Measurements from ENCODE around the gene ARHGAP1. TPM values are rescaled to one million over a fixed set of nuclear protein-coding genes. Genes with fewer than 3 reads are reported as not detected.

The ARHGAP1 gene
- total RNA-seq, 1 donor from 2014 or later: 104 TPM

DNA sequence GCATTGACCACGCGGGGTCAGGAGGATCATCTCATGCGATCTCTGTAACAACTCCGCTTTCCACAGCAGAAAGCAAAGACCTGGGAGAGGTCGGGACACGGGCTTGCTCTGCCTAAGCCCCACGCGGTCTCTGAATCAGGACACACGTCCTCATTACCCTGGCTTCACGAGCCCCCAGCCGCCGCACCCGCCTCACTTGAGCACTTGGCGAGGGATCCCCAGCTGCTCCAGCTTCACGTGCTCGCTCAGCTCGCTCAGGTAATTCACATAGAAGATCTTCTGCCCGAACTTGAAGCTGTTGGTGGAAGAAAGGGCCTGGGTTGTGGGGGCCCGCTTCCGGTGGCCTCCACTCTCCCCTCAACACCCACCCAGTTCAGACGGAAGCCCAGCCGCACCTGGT lies 19.6 kb downstream of the ARHGAP1 start:
- H3K36me3 ChIP-seq: peaks cover 55 to 78% of the 10 kb centered on the region in 2 donors
- no peak for DNase-seq (ENCODE audit: low spot score in 2 of 2)
- H3K9me3 ChIP-seq: no peaks in the 10 kb centered on the region
- peaks cover 0 to 21% of the 10 kb centered on the region in 2 donors for H3K4me1 ChIP-seq
- H3K4me3 ChIP-seq: no peak overlapping the region
- H3K27ac ChIP-seq: no peak overlapping the region
- intact Hi-C loops (cut with DNase I): no loop called here
- TF ChIP-seq, protein P1, sequence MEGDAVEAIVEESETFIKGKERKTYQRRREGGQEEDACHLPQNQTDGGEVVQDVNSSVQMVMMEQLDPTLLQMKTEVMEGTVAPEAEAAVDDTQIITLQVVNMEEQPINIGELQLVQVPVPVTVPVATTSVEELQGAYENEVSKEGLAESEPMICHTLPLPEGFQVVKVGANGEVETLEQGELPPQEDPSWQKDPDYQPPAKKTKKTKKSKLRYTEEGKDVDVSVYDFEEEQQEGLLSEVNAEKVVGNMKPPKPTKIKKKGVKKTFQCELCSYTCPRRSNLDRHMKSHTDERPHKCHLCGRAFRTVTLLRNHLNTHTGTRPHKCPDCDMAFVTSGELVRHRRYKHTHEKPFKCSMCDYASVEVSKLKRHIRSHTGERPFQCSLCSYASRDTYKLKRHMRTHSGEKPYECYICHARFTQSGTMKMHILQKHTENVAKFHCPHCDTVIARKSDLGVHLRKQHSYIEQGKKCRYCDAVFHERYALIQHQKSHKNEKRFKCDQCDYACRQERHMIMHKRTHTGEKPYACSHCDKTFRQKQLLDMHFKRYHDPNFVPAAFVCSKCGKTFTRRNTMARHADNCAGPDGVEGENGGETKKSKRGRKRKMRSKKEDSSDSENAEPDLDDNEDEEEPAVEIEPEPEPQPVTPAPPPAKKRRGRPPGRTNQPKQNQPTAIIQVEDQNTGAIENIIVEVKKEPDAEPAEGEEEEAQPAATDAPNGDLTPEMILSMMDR (IDR thresholded peaks at IDR 0.05): no peak
- H3K27me3 ChIP-seq: no peaks in the 10 kb centered on the region

DNA sequence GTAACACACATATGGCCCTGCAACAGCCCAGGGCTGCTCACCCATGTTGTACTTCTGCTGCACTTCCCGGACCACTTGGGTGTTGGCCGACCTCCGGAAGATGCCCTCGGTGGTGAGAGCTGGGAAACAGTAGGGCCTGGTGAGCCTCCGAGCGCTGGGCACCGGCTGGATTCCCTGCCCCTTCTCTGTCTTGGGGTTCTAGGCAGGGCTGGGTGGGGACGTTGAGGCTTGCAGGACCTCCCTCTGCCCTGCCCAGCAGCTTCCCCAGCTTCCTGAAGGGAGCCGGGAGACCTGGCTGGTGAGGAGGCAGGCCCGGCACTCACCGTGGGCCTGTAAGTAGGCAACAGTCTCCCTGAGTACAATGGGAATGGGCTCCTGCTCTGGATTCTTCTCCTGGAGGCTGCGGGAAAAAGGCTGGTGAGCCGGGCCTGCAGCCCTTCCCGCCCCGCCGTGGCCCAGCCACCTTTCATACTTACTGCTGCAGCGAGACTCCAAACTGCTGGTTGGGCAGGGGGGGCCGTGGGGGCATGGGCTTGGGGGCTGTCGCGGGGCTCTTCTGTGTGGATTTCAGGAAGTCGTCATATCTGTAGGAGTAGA lies 20.2 kb downstream of the ARHGAP1 start:
- DNase-seq (ENCODE audit: low spot score in 2 of 2): no peak
- Histone ChIP-seq H3K9me3 (no peaks in the 10 kb centered on the region), H3K27me3 (no peaks in the 10 kb centered on the region), H3K4me3 (no peak overlapping the region), H3K4me1 (peaks cover 0 to 27% of the 10 kb centered on the region in 2 donors), H3K27ac (no peak overlapping the region), H3K36me3 (peaks cover 55 to 73% of the 10 kb centered on the region in 2 donors)
- TF ChIP-seq, protein P1 (IDR thresholded peaks at IDR 0.05): no peak
- intact Hi-C loops (cut with DNase I): no loop called here

DNA sequence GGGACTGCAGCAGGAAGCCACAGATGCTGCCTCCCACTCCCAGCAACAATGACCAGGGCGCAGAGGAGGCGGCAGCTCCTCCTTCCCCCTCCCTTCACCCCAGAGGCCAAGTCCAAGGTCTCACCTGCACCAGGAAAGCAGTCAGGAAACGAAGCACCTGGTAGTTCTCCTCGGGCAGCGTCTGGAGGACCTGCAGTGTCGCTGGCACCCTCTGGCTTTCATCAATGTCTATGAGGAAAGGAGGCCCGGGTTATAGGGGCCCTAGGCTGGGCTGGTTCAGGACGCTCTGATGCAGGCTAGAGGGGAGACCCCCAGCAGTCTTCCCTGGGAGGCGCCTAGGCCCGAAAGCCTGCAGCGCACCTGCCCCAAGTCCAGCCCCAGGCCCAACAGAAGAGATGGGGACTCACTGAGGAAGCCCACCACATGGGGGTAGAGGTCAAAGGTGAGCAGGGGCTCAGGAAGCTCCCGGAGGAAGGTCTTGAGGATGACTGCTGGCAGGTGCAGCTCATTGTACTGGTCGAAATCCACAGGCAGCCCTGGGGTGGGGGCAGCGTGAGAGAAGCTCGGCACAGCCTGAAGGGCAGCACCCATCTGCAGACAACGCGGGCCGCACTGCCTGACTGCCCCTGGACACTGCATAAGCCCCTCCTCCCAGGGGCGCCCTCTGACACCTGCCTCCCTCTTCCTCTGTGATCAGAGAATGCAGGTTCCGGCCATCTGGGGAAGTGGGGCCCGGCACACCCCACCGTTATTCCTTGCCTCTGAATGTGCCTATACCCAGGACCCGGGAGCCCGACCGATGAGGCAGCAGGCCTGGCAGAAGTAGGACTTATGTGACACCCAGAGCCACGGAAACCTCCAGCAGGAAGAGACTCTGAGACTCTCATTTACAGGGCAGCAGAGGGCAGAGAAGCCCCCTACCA lies 20.9 kb downstream of the ARHGAP1 start:
- no peak overlapping the region for H3K27ac ChIP-seq
- peaks cover 4 to 31% of the 10 kb centered on the region in 2 donors for H3K4me1 ChIP-seq
- no peak overlapping the region for H3K4me3 ChIP-seq
- DNase-seq (ENCODE audit: low spot score in 2 of 2): no peak
- peaks cover 55 to 71% of the 10 kb centered on the region in 2 donors for H3K36me3 ChIP-seq
- TF ChIP-seq, protein P1 (IDR thresholded peaks at IDR 0.05): no peak
- no peaks in the 10 kb centered on the region for H3K9me3 ChIP-seq
- H3K27me3 ChIP-seq: no peaks in the 10 kb centered on the region
- intact Hi-C loops (cut with DNase I): no loop called here

DNA sequence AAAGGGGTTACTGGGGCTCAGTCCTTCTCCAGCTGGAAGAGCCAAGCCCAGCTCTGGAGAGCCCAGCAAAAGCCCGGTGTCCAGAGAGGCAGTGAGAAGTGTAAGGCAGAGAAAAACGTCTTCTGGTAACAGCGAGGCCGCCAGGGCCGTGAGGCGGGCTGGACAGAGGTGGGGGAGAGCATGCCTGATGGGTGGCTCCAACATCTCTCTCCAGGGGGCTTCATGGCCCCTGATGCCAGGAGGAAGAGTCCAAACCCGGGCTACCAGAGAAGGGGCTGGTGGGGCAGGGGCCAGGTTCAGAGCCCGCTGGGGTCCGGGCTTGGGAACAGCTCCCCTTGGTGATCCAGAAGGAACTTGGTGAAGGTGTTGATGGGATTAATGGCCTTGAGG lies 21.7 kb downstream of the ARHGAP1 start:
- intact Hi-C loops (cut with DNase I): no loop called here
- Histone ChIP-seq H3K27ac (peak overlapping the region in 1 of 2 donors; percentile 53), H3K4me1 (peaks cover 4 to 25% of the 10 kb centered on the region in 2 donors), H3K4me3 (no peak overlapping the region), H3K36me3 (peaks cover 59 to 65% of the 10 kb centered on the region in 2 donors), H3K27me3 (no peaks in the 10 kb centered on the region), H3K9me3 (no peaks in the 10 kb centered on the region)
- DNase-seq (ENCODE audit: low spot score in 2 of 2): no peak
- TF ChIP-seq, protein P1 (IDR thresholded peaks at IDR 0.05): no peak

DNA sequence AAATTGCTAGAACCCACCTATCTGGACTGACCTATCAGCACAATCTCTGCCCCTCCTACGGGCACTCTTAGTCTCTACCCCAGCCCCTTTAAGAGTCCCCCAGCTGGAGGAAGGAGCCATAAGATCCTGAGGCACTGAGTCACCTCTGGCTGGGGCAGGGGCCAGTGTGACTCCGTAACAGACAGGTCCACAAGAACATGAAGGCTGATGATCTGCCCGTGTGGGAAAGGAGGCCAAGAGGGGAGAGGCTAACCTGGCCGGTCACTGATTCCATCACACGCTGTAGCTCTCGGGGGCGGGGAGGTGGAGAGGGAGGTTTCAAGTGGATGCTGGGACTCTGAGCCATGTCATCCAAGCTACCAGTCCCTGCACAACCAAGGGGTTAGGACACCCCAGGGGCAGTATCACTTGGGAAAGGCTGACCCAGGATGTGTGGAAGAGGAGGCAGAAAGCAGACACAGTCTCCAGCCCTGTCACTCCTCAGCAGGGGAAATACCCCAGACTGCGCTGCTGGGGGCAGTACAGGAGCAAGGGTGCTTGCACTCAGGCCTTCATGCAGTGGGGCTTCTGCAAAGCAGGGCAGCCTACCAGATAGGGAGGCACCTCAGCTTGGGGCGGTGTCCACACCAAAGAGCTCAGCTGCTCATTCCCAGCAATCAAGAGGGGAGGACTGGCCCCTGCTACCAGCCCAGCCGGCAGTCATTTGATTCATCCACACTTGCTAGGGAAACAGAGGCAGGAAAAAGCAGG lies 22.3 kb downstream of the ARHGAP1 start:
- TF ChIP-seq, protein P1 (IDR thresholded peaks at IDR 0.05): no peak
- Histone ChIP-seq H3K36me3 (peaks cover 65 to 70% of the 10 kb centered on the region in 2 donors), H3K9me3 (no peaks in the 10 kb centered on the region), H3K27me3 (no peaks in the 10 kb centered on the region), H3K4me3 (no peak overlapping the region), H3K27ac (peak overlapping the region in 1 of 2 donors; percentile 53), H3K4me1 (peaks cover 4 to 20% of the 10 kb centered on the region in 2 donors)
- DNase-seq (ENCODE audit: low spot score in 2 of 2): no peak
- intact Hi-C loops (cut with DNase I): no loop called here
